Activated CD8-positive, alpha-beta memory T cell treated with anti-CD3 and anti-CD28 coated beads, Interleukin-2, amount 50 U/mL, for 4 hours (primary cell): Measurements from ENCODE around the gene TMEM242.

Experiments used
- DNase-seq: peaks from one replicate; pipeline ENCODE4 v3.0.0-alpha.2; 2020

Gene TMEM242

GRCh38 chr6:157268835-157269234 lies 54.5 kb downstream of the TMEM242 start:
- DNase-seq = no peak

GRCh38 chr6:157268396-157268795 lies 54.9 kb downstream of the TMEM242 start:
- no peak for DNase-seq

- DNase-seq = no peak
These were observed 55.7 kb downstream of the TMEM242 start for GRCh38 chr6:157267654-157268053.

GRCh38 chr6:157267109-157267611 lies 56.2 kb downstream of the TMEM242 start:
- DNase-seq = no peak

- no peak for DNase-seq
These were observed 56.8 kb downstream of the TMEM242 start for GRCh38 chr6:157266274-157267101.

GRCh38 chr6:157265635-157266034 lies 57.7 kb downstream of the TMEM242 start:
- DNase-seq = no peak

GRCh38 chr6:157265186-157265585 lies 58.1 kb downstream of the TMEM242 start:
- DNase-seq = no peak

GRCh38 chr6:157264701-157265100 lies 58.6 kb downstream of the TMEM242 start:
- no peak for DNase-seq

- no peak for DNase-seq
These were observed 59.4 kb downstream of the TMEM242 start for GRCh38 chr6:157263881-157264397.

GRCh38 chr6:157263146-157263545 lies 60.2 kb downstream of the TMEM242 start:
- DNase-seq = no peak

GRCh38 chr6:157261606-157262005 lies 61.7 kb downstream of the TMEM242 start:
- no peak for DNase-seq

GRCh38 chr6:157260735-157261410 lies 62.4 kb downstream of the TMEM242 start:
- DNase-seq = no peak

GRCh38 chr6:157259443-157259842 lies 63.9 kb downstream of the TMEM242 start:
- DNase-seq = no peak

GRCh38 chr6:157258878-157259277 lies 64.4 kb downstream of the TMEM242 start:
- no peak for DNase-seq

GRCh38 chr6:157255079-157255478 lies 68.2 kb downstream of the TMEM242 start:
- no peak for DNase-seq

- no peak for DNase-seq
These were observed 68.8 kb downstream of the TMEM242 start for GRCh38 chr6:157254538-157254937.

- no peak for DNase-seq
These were observed 69.6 kb downstream of the TMEM242 start for GRCh38 chr6:157253699-157254098.

- no peak for DNase-seq
These were observed 70.3 kb downstream of the TMEM242 start for GRCh38 chr6:157253017-157253416.

- no peak for DNase-seq
These were observed 71.6 kb downstream of the TMEM242 start for GRCh38 chr6:157251586-157252247.

GRCh38 chr6:157249826-157250225 lies 73.5 kb downstream of the TMEM242 start:
- no peak for DNase-seq

GRCh38 chr6:157248264-157248663 lies 75.1 kb downstream of the TMEM242 start:
- DNase-seq = no peak

GRCh38 chr6:157246771-157247484 lies 76.4 kb downstream of the TMEM242 start:
- no peak for DNase-seq
